GM12801 (cell line): Measurements from ENCODE around the gene PPP1R7.

Source experiments
- TF ChIP-seq, protein P1 (sequence below): IDR thresholded peaks from one replicate; pipeline ENCODE4 v1.5.1; 2011; ENCODE audit warnings: control low read depth; ENCODE audit not compliant: insufficient read length; ENCODE audit errors: extremely low read depth

The PPP1R7 gene

GRCh38 chr2:241214209-241214608 lies 63.9 kb downstream of the PPP1R7 start:
- TF ChIP-seq, protein P1, sequence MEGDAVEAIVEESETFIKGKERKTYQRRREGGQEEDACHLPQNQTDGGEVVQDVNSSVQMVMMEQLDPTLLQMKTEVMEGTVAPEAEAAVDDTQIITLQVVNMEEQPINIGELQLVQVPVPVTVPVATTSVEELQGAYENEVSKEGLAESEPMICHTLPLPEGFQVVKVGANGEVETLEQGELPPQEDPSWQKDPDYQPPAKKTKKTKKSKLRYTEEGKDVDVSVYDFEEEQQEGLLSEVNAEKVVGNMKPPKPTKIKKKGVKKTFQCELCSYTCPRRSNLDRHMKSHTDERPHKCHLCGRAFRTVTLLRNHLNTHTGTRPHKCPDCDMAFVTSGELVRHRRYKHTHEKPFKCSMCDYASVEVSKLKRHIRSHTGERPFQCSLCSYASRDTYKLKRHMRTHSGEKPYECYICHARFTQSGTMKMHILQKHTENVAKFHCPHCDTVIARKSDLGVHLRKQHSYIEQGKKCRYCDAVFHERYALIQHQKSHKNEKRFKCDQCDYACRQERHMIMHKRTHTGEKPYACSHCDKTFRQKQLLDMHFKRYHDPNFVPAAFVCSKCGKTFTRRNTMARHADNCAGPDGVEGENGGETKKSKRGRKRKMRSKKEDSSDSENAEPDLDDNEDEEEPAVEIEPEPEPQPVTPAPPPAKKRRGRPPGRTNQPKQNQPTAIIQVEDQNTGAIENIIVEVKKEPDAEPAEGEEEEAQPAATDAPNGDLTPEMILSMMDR, result no peak

DNA sequence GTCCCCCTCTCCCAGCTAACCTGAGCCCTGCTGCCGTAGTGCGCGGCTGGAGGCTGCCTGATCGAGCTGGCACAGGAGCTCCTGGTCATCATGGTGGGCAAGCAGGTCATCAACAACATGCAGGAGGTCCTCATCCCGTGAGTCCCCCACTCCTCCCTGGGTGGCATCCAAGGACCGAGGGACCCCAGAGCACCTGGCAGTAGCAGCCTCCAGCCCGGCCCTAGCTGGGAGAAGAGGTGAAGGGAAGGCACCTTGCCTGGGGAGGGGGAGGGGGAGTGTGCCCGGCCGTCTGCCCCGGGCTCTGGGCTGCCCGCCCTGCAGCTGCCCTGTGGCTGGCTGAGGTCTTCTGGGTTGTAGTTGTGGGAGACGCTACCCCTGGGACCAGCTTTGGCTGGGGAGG lies 64.5 kb downstream of the PPP1R7 start:
- TF ChIP-seq, protein P1, result no peak

DNA sequence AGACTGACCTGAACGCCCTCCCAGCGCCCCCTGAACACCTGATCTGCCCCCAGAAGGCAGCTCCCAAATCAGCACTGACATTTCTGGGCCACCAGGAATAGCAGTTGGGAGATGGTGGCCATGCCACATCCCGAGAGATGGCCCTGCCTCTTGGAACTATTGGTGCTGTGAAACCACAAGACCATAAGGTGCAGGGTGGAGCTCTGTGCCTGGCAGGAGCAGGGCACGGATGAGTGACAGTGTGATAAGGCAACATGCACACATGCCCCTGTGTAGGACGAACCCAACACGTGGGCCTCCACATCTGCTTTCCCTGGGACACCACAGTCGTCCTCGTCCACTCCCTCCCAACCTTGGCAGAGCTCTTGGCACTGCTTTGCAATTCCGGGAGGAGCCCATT lies 65.2 kb downstream of the PPP1R7 start:
- TF ChIP-seq, protein P1, result no peak

DNA sequence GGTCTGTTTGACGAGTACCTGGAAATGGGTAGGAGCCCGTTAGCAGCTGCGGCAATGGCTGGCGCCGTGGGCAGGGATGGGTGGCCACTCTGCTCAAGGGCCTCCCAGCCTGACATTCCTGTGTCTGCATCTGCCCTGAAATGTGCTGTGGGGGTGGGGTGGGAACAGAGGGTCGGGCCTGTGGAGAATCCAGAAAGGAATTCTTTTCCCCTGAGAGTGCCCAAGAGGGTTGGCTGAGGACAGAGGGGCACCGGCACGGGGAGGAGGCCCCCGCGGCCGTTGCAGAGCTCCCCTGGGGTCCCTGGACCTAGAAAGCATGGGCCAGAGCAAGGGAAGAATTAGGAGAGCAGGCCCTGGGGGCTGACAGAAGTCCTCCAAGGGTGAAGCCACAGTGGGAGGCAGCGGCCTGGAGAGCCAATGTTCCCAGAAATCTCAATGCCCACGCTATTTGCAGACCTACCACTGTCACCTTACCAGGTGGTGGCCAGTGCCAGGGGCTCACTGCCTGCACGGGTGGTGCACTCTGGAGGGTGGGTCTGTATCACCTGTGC lies 66.0 kb downstream of the PPP1R7 start:
- TF ChIP-seq, protein P1, result no peak

DNA sequence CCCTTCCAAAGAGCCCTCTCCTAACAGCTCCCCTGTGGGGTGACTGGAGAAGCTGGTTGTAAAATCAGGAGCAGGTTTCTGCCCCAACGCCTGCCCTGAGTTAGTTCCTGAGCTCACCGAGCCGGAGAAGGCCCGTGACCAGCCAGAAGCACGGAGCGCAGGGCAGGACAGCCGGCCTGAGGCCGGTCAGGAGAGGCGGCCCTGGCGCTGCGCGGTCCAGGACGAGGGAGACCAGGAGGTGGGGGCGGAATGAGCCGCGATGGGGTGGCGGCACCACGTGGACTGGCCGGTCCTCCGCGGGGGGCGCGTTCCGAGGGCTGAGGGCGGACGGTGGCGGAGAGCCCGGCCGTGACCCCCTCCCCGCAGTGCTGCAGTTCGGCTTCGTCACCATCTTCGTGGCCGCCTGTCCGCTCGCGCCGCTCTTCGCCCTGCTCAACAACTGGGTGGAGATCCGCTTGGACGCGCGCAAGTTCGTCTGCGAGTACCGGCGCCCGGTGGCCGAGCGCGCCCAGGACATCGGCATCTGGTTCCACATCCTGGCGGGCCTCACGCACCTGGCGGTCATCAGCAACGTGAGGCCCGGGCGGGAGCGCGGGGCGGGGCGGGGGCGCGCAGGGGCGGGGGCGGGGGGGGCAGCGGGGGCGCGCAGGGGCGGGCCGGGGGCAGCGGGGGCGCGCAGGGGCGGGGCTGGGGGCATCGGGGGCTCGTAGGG lies 67.2 kb downstream of the PPP1R7 start:
- TF ChIP-seq, protein P1, result no peak

DNA sequence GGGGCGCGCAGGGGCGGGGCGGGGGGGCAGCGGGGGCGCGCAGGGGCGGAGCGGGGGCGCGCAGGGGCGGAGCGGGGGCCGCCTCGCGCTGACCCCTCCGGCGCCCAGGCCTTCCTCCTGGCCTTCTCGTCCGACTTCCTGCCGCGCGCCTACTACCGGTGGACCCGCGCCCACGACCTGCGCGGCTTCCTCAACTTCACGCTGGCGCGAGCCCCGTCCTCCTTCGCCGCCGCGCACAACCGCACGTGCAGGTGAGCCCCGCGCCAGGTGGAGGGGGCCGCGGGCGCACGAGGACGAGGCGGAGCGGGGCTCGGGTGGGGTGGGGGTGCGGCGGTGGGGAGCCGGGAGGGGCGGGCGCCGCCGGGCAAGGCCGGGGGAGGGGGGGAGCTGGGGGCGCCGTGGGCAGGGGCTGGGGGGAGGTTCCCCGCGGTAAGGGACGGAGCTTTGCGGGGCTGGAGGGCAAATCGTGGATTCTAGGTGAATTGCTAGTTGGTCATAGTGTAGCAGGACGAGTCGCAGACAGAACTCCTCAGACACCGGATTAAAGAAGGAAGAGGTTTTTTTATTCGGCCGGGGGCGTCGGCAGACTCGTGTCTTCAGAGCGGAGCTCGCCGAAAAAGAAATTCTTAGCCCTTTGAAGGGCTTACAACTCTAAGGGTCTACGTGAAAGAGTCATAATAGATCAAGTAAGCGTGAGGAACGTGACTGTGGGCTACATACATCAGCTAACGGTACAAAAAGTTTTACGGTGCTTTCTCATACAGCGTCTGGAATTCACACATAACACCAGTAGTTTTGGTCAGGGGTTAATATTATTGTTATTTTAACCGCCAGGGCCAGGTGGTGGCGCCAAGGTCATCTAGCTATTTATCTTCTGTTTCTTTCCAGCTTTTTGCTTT lies 68.1 kb downstream of the PPP1R7 start:
- TF ChIP-seq, protein P1, result no peak

GRCh38 chr2:241219030-241219382 lies 68.7 kb downstream of the PPP1R7 start:
- TF ChIP-seq, protein P1, result no peak
